NCI-H748 treated with DMSO at 0.1 percent for 48 hours (cell line): ENCODE data around the gene DRD4.

ENCODE experiments used
- DNase-seq: peaks from one replicate; lab custom pipeline; 2025; lab: John Stamatoyannopoulos, UW

DRD4 gene

DNA sequence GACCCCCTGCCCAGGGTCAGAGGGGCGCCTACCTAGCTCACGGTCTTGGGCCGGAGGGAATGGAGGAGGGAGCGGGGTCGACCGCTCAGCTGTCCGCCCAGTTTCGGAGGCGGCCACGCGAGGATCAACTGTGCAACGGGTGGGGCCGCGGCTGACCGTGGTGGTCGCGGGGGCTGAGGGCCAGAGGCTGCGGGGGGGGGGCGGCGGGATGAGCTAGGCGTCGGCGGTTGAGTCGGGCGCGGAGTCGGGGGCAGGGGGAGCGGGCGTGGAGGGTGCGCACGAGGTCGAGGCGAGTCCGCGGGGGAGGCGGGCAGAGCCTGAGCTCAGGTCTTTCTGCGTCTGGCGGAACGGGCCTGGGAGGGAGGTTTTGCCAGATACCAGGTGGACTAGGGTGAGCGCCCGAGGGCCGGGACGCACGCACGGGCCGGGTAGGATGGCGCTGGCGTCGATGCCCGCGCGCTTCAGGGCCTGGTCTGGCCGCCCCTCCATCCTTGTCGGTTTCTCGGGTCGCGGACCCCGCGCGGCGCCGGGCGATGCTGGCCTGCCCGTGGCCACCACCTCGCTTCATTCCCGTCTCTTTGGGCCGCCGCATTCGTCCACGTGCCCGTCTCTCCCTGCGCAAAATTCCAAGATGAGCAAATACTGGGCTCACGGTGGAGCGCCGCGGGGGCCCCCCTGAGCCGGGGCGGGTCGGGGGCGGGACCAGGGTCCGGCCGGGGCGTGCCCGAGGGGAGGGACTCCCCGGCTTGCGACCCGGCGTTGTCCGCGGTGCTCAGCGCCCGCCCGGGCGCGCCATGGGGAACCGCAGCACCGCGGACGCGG lies at the start of gene DRD4:
TSS of gene DRD4 (plus strand) at position 759 of the 822 bp plus-strand sequence. CDS start at position 795, 36 bp downstream.
- no peak for DNase-seq

DNA sequence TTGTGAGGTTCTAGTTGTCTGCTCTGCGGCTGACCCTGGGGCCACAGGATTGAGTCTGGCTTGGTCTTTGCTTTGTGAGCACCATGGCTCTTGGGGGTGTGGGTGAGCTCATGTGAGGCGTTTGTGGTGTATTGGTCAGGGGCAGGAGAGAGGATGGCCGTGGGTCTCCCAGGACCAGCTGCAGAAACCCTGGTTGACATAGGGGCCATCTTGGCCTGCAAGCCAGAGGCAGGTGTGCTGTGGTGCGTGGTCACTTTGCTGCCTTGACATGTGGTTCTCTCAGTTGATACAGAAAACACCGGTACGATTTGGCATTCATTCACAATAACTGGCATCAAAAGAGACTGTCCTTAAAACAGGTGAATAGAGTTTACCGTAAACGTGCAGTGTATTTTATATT lies 49.5 kb upstream of the DRD4 start:
- no peak for DNase-seq

DNA sequence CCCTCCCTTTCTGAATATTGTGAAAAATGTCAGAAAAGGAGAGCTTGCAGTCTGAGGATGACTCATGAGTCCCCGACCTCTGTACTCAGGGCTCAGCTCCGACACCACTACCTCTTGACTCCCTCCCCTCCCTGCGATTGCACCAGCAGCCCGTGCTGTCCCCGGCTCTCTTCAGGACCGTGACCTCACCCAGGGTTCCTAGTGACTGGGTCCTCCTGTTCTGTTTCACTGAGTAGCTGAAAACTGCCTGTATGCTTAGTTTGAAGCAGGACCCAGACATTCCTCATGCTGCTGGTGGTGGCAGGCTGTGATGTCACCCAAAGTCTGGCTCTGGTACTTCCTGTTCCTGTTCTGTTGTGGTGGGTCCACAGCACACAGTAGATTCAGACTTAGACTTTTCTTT lies 49.1 kb upstream of the DRD4 start:
- no peak for DNase-seq

- DNase-seq, result no peak
These were observed 47.3 kb upstream of the DRD4 start for GRCh38 chr11:589798-590197.

- no peak for DNase-seq
These were observed 46.1 kb upstream of the DRD4 start for GRCh38 chr11:590997-591396.

DNA sequence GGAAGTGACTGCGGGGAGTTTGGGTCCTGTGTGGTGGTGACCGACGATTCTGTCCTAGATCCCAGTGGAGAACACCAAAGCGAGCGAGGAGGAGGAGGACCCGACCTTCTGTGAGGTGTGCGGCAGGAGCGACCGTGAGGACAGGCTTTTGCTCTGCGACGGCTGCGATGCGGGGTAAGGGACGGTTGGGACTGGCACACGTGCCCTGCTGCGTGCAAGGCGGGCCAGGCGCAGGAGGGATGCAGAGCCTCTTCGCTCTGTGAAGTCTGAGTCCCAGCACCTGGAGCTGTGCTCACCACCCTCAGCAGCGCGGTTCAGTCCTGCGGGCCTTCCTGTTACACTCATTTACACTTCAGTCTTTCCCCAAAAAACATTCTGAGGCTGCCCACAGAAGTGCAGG lies 44.6 kb upstream of the DRD4 start:
- no peak for DNase-seq

- no peak for DNase-seq
These were observed 44.2 kb upstream of the DRD4 start for GRCh38 chr11:592918-593317.

DNA sequence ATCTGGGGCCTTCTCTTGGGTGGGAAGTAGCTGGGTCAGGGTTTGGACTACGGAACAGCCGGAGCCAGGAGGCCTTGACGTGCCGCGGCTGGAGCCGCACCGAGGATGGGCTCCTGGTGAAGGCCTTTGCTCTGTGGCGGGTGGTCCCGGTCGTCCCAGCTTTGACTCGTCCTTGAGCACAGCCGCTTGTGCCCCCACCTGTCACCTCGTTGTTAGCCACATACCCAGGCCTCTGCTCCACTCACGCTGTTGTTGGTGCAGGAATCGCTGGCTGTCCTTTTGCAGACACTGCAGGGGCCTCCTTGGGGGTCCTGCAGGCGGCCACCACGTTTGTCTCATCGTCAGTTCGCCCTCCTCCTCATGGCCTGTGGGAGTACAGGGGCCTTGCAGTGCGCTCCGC lies 43.7 kb upstream of the DRD4 start:
- no peak for DNase-seq

DNA sequence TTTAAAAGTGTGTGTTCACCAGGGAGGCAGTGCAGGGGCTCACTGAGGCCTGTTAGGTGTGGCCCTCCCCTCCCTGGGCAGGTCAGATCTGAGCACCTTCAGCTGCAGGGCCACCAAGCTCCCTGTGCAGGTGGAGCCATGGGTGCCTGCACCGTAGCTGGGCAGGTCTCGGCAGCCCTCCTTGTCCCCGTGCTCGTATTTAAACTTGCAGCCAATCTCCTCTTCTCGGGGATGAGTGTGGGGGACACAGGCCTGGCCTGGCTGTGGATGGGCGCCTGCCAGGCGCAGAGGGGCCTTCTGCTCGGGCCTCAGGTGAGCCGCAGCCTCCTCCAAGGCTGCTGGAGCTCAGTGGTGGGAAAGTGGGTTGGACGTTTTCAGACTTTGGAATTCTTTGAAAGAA lies 41.7 kb upstream of the DRD4 start:
- no peak for DNase-seq

DNA sequence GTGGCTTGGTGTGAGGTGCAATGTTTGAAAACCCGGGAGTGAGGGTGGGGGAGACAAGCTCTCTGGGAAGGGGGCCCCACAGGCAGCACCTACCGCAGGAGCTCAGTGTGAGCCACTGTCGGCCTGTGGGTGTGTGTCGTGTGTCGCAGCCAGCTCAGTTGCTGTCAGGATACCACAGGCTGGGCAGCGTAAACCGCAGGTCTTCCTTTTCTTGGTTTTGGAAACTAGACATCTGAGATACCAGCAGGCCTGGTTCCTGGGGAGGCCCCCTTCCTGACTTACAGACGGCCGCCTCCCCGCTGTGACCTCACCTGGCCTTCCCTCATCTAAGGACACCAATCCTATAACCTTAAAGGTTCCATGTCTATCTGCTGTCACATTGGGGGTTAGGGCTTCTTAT lies 40.7 kb upstream of the DRD4 start:
- DNase-seq, result no peak

GRCh38 chr11:597166-597725 lies 39.8 kb upstream of the DRD4 start:
- no peak for DNase-seq

DNA sequence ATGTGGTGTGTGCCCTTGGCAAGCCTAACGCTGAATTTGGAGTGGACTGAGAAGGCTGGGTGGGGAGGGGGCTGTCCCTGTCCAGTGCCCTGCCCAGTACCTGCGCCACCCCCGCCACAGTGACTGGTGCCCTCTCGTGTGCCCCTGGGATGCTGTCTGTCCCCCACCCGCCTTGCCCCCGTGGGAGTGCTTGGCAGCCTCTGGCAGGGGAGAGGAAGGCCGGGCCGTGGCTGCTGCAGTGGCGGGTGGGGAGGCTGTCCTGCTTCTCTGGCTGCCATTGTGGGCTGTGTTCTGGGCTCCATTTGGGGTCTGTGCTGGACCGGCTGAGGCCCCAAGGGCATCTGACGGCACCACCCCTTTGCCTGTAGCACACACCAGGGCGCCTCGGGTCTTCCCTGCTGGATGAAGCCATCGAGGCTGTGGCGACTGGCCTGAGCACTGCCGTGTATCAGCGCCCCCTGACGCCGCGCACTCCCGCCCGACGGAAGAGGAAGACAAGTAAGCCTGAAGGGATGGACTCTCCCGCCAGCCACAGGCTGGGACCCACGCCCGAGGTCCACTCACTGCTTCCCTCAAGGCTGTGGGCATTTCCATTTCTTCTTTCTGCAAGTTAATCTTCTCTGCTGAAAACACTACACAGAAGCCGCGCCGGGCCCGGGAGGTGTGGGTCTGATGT lies 38.9 kb upstream of the DRD4 start:
- no peak for DNase-seq

DNA sequence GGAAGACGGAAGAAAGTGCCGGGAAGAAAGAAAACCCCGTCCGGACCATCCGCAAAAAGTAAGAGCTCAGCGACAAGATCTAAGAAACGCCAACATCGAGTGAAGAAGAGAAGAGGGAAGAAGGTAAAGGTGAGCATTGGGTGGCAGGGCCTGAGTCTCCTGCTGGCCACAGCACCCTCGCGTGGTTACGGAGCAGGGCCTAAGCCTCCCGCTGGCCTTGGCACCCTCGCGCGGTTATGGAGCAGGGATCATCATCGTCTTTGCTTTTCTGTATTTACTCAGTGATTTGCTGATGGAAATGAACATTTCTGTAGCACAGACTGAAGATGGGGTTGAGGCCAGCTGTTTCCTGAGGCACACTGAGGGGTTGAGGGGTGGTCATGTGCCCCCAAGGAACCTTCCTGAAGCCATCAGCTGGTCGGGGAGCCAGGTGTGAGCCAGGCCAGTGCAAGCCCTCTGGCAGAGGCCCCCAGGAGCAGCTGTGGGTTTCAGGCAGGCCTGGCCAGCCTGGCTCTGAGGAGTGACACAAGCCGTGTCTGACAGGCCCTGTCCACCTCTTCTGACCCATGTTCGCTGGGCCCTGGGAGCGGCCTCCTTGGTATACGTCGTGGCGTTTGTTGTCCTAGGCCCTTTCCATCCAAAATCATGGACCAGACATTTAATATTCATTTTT lies 35.4 kb upstream of the DRD4 start:
- no peak for DNase-seq

DNA sequence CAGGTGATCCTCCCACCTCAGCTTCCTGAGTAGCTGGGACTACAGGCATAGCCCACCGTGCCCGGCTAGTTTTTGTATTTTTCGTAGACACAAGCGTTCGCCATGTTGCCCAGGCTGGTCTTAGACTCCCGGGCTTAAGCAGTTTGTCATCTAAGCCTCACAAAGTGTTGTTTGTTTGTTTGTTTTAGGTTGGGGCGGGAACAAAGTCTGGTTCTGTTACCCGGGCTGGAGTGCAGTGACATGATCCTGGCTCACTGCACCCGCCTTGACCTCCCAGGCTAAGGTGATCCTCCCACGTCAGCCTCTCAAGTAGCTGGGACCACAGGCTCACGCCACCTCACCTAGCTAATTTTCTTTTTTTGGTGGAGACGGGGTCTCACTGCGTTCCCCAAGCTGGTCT lies 33.9 kb upstream of the DRD4 start:
- no peak for DNase-seq

GRCh38 chr11:605286-606129 lies 31.6 kb upstream of the DRD4 start:
- DNase-seq, result no peak

DNA sequence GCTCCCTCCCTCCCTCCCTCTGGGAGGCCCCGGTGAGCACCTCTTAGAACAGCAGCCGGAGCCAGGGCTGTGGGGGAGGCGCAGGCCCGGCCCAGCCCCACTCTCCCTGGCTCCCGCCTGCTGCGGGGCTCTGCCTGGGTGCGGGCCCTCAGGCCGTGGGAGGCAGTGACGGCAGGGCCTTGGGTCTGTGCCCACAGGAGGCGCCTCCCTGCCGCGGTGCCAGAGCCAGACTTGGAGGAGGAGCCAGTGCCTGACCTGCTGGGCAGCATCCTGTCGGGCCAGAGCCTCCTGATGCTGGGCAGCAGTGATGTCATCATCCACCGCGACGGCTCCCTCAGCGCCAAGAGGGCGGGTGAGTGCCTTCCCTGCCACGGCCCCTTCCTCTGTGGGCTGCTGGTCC lies 30.8 kb upstream of the DRD4 start:
- DNase-seq, result no peak

- DNase-seq, result no peak
These were observed 29.9 kb upstream of the DRD4 start for GRCh38 chr11:607020-607780.

GRCh38 chr11:607971-608659 lies 29.0 kb upstream of the DRD4 start:
- DNase-seq, result no peak

DNA sequence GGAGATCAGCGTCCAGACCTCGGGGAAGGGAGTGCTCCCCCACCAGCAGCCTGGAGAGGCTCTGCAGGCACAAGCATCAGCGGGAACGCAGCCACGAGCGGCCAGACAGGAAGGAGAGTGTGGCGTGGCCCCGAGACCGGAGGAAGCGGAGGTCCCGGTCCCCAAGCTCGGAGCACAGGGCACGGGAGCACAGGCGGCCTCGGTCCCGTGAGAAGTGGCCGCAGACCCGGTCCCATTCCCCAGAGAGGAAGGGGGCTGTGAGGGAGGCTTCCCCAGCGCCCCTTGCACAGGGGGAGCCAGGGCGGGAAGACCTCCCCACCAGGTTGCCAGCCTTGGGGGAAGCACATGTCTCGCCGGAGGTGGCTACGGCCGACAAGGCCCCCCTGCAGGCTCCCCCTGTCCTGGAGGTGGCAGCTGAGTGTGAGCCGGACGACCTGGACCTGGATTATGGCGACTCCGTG lies 28.2 kb upstream of the DRD4 start:
- DNase-seq, result no peak

DNA sequence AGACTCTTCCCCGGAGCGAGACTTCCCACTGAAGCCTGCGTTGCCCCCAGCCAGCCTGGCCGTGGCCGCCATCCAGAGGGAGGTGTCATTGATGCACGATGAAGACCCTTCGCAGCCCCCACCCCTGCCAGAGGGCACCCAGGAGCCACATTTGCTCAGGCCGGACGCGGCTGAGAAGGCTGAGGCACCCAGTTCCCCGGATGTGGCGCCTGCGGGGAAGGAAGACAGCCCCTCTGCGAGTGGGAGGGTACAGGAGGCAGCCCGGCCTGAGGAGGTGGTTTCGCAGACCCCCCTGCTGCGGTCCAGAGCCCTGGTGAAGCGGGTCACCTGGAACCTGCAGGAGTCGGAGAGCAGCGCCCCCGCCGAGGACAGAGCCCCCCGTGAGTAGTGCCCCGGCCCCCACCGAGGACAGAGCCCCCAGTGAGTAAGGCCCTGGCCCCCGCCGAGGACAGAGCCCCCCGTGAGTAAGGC lies 27.7 kb upstream of the DRD4 start:
- DNase-seq, result no peak
